NCI-H1105 treated with DMSO at 0.1 percent for 48 hours (cell line): ENCODE measurements around the gene NATD1.
"Not testable (repeated sequence)": the region's sequence is repeated elsewhere in the genome, so short reads cannot be mapped to it uniquely, and the experiment has no call there.

Experiments
- DNase-seq: peaks from one replicate; lab custom pipeline; 2025; lab: John Stamatoyannopoulos, UW

NATD1 gene

GRCh38 chr17:21193031-21193430, 60.2 kb downstream of the NATD1 start:
- DNase-seq, result peak; percentile 23

GRCh38 chr17:21192414-21192813, 60.8 kb downstream of the NATD1 start:
- not testable (repeated sequence) for DNase-seq

GRCh38 chr17:21191698-21192097, 61.5 kb downstream of the NATD1 start:
- no peak for DNase-seq

GRCh38 chr17:21190078-21190477, 63.1 kb downstream of the NATD1 start:
- no peak for DNase-seq

- DNase-seq, result no peak
Measured at GRCh38 chr17:21189361-21189760, 63.8 kb downstream of the NATD1 start.
